SJSA1 (cell line): ENCODE results near the gene ANXA6. TPM values are rescaled to one million over a fixed set of nuclear protein-coding genes. Genes with fewer than 3 reads are reported as not detected.

ENCODE experiments used
- DNase-seq, 2 experiments: peaks; one replicate each; pipeline ENCODE4 v3.0.0-alpha.2; 2015 to 2020; ENCODE audit warnings: low spot score in 2 of 2, low read depth in 1 of 2
- H3K27ac ChIP-seq: fragments of 250-450 bp; sonication (Bioruptor Pico); 2 replicates; pipeline ENCODE4 v1.5.1; 2020; ENCODE audit warnings: mild to moderate bottlenecking, moderate library complexity
- H3K27me3 ChIP-seq: fragments of 250-450 bp; sonication (Bioruptor Pico); replicated peaks from 2 replicates; pipeline ENCODE4 v1.5.1; 2020; ENCODE audit warnings: mild to moderate bottlenecking, moderate library complexity
- H3K36me3 ChIP-seq: fragments of 250-450 bp; sonication (Bioruptor Pico); 2 replicates; pipeline ENCODE4 v1.5.1; 2020; ENCODE audit warnings: mild to moderate bottlenecking
- H3K4me1 ChIP-seq: fragments of 250-450 bp; sonication (Bioruptor Pico); replicated peaks from 2 replicates; pipeline ENCODE4 v1.6.1; 2021; ENCODE audit warnings: mild to moderate bottlenecking
- H3K4me3 ChIP-seq: fragments of 250-450 bp; sonication (Bioruptor Pico); 2 replicates; pipeline ENCODE4 v1.5.1; 2020; ENCODE audit warnings: mild to moderate bottlenecking
- H3K9me3 ChIP-seq: fragments of 250-450 bp; sonication (Bioruptor Pico); replicated peaks from 2 replicates; pipeline ENCODE4 v1.5.1; 2020; ENCODE audit warnings: mild to moderate bottlenecking
- total RNA-seq: library from RNA; depleted of rRNA; stranded (reverse); fragments of >200 nt; shearing (Covaris generic); gene quantifications from 2 replicates; pipeline ENCODE4 v1.2.3, GENCODE V29; 2014

The ANXA6 gene
- total RNA-seq, 1 experiment from 2014 or later: 616 TPM

DNA sequence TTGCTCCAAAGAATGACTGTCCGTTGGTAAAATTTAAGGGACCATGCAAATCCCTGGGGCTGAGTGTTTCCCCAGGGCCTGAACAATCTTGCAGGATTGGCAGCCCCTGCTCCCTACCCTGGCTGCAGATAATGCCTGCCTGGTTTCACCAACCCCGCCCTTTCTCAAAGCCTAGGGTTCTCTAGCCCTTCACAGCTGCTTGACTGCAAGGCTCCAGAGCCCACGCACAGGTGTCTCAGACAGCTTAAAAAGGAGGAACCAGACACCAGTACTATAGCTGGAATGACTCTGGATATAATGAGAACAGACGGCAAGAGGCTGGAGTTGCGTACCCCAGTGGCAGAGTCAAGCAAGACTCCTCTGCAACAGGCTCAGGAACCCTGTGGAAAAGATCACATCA is 51.5 kb downstream of the ANXA6 start:
- DNase-seq: no peak
- no peak overlapping the region for H3K27ac ChIP-seq
- H3K36me3 ChIP-seq: peaks cover 98% of the 10 kb centered on the region
- no peaks in the 10 kb centered on the region for H3K27me3 ChIP-seq
- no peaks in the 10 kb centered on the region for H3K9me3 ChIP-seq
- H3K4me1 ChIP-seq: no peaks in the 10 kb centered on the region
- H3K4me3 ChIP-seq: no peak overlapping the region

DNA sequence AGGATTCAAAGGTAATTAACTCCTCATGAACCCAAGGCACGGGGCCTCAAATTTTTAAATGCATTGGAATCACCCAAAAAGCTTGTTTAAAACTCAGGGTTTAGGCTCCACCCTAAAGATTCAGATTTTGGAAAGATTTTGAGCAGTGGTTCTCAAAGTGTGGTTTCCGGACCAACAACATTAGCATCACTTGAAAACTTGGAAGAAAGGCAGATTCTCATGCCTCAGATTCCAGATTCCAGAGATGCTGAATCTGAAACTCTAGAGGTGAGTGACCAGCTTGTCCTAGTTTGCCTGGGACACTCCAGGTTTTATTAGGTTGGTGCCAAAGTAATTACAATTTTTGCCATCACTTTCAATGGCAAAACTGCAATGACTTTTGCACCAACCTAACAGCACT is 52.0 kb downstream of the ANXA6 start:
- Histone ChIP-seq H3K9me3 (no peaks in the 10 kb centered on the region), H3K4me3 (no peak overlapping the region), H3K27me3 (no peaks in the 10 kb centered on the region), H3K27ac (no peak overlapping the region), H3K4me1 (no peaks in the 10 kb centered on the region), H3K36me3 (peaks cover 98% of the 10 kb centered on the region)
- no peak for DNase-seq

DNA sequence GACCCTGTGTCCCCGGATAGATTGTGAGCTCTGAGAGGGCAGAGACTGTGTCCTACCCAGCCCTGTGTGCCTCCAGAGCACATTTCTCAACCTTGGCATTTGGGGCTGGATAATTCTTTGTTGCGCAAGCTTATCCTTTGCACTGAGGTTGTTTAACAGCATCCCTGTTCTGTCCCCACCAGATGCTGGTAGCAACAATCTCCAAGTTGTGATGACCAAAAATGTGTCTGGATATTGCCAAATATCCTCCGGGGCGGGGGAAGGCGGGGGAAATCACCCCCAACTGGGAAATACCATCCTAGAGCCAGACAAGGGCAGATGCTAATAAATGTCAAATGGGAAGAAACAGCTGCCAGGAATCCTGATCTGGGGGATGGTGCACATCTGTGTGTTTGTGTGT is 52.8 kb downstream of the ANXA6 start:
- no peak for DNase-seq
- Histone ChIP-seq H3K27me3 (no peaks in the 10 kb centered on the region), H3K27ac (no peak overlapping the region), H3K4me3 (no peak overlapping the region), H3K4me1 (no peaks in the 10 kb centered on the region), H3K36me3 (peaks cover 96% of the 10 kb centered on the region), H3K9me3 (no peaks in the 10 kb centered on the region)

DNA sequence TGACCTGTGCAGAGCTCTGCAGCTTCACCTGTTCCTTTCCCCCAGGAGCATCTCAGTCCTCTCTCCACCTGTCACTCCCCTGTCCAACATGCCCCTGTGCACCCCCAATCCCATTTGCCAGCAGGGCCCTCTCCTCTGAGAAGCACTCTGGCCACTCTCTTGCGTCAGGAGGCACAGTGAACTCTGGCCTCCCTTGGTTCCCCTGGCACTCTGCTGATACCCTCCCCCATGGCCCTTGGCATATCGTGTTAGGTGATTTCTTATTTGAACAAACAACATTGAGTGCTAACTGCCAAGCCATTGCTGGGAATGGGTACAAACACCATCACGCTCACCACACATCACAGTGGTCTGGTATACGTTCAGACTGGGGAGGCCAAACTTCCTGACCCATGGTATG is 55.8 kb downstream of the ANXA6 start:
- peaks cover 68% of the 10 kb centered on the region for H3K36me3 ChIP-seq
- DNase-seq: no peak
- H3K4me1 ChIP-seq: no peaks in the 10 kb centered on the region
- H3K4me3 ChIP-seq: no peak overlapping the region
- no peaks in the 10 kb centered on the region for H3K9me3 ChIP-seq
- no peak overlapping the region for H3K27ac ChIP-seq
- no peaks in the 10 kb centered on the region for H3K27me3 ChIP-seq

DNA sequence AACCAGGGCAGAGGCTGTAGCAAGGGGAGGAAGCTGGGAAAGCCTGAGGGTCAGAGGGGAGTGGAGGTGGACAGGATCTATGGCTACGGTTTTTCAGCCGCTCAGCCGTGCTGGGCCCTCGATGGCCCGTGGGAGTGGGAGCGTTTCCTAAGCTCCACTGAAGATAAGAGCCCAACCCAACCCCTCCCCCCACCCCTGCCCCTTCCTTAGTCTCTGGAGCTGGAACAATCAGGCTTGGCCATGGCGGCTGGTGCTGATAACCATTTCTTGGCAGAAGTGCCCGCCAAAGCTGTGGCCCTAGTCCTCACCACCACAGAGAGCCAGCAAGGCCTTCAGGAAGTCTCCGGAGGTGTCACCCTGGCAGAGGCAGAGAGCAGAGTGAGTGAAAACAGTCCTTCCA is 56.4 kb downstream of the ANXA6 start:
- DNase-seq: no peak
- Histone ChIP-seq H3K27ac (no peak overlapping the region), H3K9me3 (no peaks in the 10 kb centered on the region), H3K27me3 (no peaks in the 10 kb centered on the region), H3K36me3 (peaks cover 62% of the 10 kb centered on the region), H3K4me1 (peaks cover 2% of the 10 kb centered on the region), H3K4me3 (no peak overlapping the region)

DNA sequence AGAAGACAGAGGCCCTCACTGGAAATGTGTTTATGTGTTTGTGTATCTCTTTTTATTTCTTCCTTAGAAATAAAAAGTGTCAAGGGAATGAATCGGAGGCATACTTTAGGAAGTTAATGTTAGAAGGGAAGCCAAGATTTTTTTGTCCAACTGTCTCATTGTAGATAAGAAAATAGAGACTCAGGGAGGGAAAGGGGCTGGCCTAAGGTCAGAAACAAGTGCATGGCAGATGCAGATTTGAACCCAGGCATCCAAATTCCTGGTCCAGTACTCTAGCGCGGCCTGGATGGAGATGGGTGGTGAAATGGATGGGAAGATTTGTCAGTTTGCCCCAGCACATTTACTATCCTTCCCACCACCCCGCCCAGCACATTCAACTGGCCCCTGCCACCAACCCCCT is 56.9 kb downstream of the ANXA6 start:
- Histone ChIP-seq H3K27ac (no peak overlapping the region), H3K27me3 (no peaks in the 10 kb centered on the region), H3K4me1 (peaks cover 7% of the 10 kb centered on the region), H3K9me3 (no peaks in the 10 kb centered on the region; the same call in 1 of the 2 replicates), H3K36me3 (peaks cover 57% of the 10 kb centered on the region), H3K4me3 (no peak overlapping the region)
- DNase-seq: no peak

DNA sequence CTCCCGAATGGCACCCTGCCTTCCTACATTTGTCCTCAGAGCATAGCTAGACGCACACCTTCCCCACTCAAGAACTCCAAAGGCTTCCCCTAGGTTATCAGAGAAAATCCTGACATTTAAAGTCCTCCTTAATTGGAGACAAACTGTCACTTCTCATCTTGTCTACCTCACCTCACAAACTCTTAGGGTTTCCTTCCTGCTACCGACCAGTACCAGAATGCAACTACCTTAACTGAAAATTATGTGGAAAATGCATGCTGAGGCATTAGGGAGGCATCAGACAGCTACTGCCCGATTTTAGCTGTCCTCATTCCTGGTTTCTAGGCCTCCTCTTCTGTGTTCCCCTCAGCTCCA is 58.8 kb downstream of the ANXA6 start:
- DNase-seq: no peak
- Histone ChIP-seq H3K27me3 (no peaks in the 10 kb centered on the region), H3K4me3 (no peak overlapping the region), H3K36me3 (peaks cover 38% of the 10 kb centered on the region), H3K27ac (no peak overlapping the region), H3K9me3 (no peaks in the 10 kb centered on the region; the same call in 1 of the 2 replicates), H3K4me1 (peaks cover 26% of the 10 kb centered on the region)

DNA sequence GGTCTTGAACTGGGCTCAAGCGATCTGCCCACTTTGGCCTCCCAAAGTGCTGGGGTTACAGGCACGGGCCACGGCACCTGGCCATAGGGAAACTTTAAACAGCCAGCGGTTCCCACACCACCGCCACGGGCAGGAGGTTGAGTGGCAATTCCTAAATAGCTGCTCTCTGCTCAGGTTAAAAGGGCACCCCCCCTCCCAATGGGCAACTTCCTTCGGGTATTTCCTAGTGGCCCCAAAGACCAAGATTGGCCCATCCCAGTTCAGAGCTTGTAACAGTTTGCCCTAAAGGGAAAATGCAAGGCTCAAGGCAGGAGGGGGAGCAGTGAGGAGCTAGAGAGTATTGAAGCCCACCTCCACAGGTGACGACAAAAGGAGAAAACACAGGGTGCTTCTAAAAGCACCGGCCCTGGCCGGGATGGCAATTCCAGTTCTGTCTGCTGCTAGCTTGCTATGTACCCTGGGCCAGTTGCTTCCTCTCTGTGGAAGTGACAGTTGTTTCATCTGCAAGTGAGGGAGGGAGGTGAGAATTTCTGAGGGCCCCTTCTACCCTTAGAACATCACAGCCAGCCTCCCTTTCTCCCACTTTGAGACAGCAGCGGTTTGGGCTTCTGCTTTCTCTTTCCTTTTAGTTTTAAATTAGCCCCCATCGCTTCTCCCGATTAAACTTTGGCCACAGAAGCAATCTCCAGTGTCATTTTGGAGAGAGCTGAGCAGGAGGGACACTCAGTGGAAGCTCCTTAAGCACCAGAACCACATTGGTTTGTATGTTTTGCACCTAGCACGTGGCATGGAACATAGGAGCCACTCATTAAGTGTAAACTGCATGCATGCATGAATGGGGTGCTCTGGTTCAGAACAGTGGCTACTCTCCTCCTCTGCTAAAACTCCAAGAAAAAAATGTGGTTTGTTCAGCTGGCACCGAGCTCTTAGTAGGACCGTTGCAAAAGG is 59.5 kb downstream of the ANXA6 start:
- Histone ChIP-seq H3K4me1 (peaks cover 32% of the 10 kb centered on the region), H3K9me3 (no peaks in the 10 kb centered on the region; the same call in 1 of the 2 replicates), H3K27me3 (no peaks in the 10 kb centered on the region), H3K36me3 (peaks cover 31% of the 10 kb centered on the region), H3K27ac (no peak overlapping the region), H3K4me3 (no peak overlapping the region)
- no peak for DNase-seq

DNA sequence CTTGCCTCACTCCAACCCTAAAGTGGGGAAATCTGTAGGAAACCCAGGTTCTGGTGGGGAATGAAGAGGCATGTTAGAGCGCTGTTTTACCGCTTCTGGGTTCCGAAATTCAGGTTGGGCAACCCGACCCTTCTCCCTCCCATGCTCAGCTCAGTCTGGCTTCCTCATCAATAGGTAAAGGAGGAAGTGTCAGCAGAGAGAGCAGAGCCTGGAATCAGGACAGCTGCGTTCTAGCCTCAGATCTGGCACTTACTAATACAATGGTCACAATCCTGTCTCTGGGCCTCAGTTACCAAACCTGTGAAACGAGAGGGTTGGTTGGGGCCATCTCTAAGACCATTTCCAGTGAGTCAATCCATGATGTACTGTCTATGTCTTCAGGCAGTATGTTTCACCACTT is 60.5 kb downstream of the ANXA6 start:
- peaks cover 43% of the 10 kb centered on the region for H3K4me1 ChIP-seq
- H3K9me3 ChIP-seq: no peaks in the 10 kb centered on the region; the same call in 1 of the 2 replicates
- no peak for DNase-seq
- no peak overlapping the region for H3K4me3 ChIP-seq
- H3K27ac ChIP-seq: no peak overlapping the region
- H3K27me3 ChIP-seq: no peaks in the 10 kb centered on the region
- H3K36me3 ChIP-seq: peaks cover 21% of the 10 kb centered on the region

DNA sequence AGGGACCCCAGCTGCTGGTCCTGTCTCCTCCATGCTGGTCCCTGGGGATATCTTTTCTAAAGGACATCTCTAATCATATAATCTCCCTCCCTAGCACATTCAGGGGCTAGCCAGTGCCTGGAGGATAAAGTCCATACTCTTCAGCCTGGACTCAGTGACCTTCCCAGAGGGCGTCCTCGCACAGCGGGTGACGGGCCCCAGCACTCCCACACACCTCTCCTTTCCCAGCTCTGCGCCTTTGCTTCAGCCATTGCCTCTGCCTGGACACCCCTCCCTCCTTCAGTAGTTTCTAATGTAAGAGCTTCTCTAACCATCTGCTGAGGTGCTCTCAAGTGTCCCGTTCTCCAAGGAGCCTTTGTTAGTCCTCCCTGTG is 61.6 kb downstream of the ANXA6 start:
- peaks cover 47% of the 10 kb centered on the region for H3K4me1 ChIP-seq
- DNase-seq: no peak

DNA sequence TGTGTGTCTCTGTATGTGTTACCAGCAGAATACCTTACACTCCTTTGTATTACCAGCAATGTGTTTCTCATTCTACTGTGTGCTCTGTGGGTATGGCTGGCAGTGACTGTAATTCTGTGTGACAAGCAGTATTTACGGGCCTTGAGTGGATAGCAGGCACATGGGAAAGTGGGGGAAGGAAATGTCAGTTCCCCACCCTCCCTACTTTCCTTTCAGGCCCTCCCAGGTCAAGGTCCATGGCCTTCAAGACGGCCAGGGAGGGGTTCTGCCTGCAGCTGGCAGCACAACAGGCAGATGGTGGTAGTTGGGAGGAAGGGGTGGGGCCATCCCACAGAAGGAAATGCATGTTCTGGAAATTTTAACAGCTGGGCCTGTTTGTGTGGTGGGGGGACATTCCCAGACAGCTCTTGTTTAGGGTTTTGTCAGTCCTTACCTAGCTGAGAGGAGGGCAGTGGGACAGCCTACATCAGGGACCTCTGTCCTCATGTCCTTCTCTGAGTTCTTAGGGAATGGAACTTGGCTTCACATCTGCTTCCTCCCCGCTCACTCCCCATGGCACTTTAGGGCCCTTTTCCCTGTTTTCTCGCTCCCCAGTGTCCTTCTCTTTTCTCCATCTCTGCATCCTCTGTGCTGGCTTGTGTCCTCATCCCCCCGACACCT is 62.1 kb downstream of the ANXA6 start:
- peaks cover 47% of the 10 kb centered on the region for H3K4me1 ChIP-seq
- DNase-seq: peak in 1 of 2 experiments; percentile 53
- no peaks in the 10 kb centered on the region for H3K27me3 ChIP-seq
- H3K4me3 ChIP-seq: no peak overlapping the region
- no peaks in the 10 kb centered on the region; the same call in 1 of the 2 replicates for H3K9me3 ChIP-seq
- H3K27ac ChIP-seq: peak overlapping the region; percentile 95
- peaks cover 7% of the 10 kb centered on the region; the same call in 1 of the 2 replicates for H3K36me3 ChIP-seq

More for the DNA sequence above, 61.6 kb downstream of the ANXA6 start:
- Histone ChIP-seq H3K27me3 (no peaks in the 10 kb centered on the region), H3K4me3 (no peak overlapping the region), H3K9me3 (no peaks in the 10 kb centered on the region; the same call in 1 of the 2 replicates), H3K27ac (peak overlapping the region; percentile 95), H3K36me3 (peaks cover 12% of the 10 kb centered on the region; the same call in 1 of the 2 replicates)

DNA sequence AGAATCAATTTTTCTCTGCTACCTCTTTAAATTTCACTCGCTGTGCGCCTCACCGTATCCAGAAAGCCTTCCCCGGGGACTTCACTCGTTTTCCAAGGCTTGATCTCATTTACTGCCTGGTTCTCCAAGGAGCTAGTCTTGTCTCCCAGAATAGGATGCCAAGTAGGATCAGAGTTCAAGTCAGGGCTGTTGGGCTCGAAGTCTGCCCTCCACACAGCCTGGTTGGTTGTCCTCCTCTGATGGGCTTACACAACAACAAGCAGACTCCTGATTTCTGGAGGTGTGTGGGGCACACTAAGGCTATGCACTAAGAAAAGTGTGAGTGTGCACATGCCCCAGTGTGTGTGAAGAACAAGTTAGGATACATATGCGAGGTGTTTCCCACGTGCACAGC is 62.7 kb downstream of the ANXA6 start:
- Histone ChIP-seq H3K4me1 (peaks cover 47% of the 10 kb centered on the region), H3K27ac (peak overlapping the region; percentile 95), H3K4me3 (no peak overlapping the region), H3K36me3 (0 out of 2 replicates have a peak, but pooled peaks cover 2% of the 10 kb centered on the region), H3K9me3 (no peaks in the 10 kb centered on the region; the same call in 1 of the 2 replicates), H3K27me3 (no peaks in the 10 kb centered on the region)
- no peak for DNase-seq

DNA sequence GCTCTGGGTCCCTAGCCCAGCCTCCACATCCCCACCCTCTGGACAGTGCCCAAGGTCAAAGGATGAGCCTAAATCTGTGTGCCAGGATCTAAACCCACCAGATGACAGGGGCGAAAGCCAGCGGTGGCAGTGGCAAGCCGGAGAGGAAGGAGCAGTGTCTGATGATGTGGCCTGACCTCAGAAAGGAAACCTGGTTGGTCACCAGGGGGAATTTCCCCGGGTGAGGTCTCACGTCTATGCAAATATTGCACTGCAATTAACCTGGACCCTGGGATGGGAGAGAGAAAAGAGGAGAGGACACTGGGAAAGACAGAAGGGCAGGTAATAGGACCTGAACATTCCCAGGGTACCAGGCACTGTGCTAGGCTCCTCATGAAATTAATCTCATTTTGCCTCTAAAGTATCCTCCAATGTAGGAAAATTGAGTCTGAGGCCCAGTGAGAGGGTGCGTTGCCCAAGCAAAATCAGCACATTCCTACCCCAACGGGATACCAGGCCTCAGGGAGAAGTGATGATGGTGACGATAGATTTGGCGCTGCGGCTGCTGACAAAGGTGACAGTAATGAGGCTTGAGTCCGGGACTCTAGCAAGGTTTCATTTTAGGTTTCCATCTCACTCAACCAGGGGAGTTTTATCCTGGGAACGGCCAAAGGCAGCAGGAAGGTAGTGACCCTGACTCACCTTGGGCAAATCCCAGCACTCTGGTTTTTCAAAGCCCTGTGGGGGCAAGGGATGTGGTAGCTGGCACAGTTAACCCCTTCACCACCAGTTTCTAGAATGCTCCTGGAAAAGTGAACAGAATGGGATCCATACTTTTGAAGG is 63.3 kb downstream of the ANXA6 start:
- peak; percentile 71 to 80 for DNase-seq
- H3K4me3 ChIP-seq: no peak overlapping the region
- no peaks in the 10 kb centered on the region for H3K27me3 ChIP-seq
- H3K9me3 ChIP-seq: no peaks in the 10 kb centered on the region; the same call in 1 of the 2 replicates
- H3K27ac ChIP-seq: peak overlapping the region; percentile 95
- H3K4me1 ChIP-seq: peaks cover 47% of the 10 kb centered on the region
- no peaks in the 10 kb centered on the region for H3K36me3 ChIP-seq
